ENCODE measurements around the gene TMEM130. TPM values are rescaled to one million over a fixed set of nuclear protein-coding genes. Genes with fewer than 3 reads are reported as not detected.

TMEM130 gene
- total RNA-seq, 6 experiments from 2014 or later = 5.6 to 13.1 (median 11.8) TPM

DNA sequence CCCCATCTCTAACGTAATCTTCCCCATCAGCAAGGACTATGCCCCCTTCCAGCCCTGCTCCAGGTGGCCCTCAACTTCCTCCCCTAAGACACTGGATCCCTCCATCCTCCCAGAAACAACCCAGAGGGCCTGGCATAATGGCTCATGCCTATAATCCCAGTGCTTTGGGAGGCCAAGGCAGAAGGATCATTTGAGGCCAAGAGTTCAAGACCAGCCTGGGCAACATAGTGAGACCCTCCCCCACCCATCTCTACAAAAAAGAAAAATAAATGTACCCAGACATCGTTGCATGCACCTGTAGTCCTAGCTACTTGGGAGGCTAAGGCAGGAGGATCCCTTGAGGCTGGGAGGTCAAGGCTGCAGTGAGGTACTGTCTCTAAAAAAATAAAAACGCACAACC is 42.6 kb downstream of the TMEM130 start:
- Mint-ChIP-seq H3K9me3 (no peaks in the 10 kb centered on the region), H3K36me3 (ENCODE audit: low read depth) (no peaks in the 10 kb centered on the region), H3K4me1 (ENCODE audit: low read depth) (peaks cover 8% of the 10 kb centered on the region), H3K27ac (no peak overlapping the region), H3K4me3 (no peak overlapping the region), H3K27me3 (ENCODE audit: insufficient read depth) (peaks cover 16% of the 10 kb centered on the region)
- TF ChIP-seq, protein P1, sequence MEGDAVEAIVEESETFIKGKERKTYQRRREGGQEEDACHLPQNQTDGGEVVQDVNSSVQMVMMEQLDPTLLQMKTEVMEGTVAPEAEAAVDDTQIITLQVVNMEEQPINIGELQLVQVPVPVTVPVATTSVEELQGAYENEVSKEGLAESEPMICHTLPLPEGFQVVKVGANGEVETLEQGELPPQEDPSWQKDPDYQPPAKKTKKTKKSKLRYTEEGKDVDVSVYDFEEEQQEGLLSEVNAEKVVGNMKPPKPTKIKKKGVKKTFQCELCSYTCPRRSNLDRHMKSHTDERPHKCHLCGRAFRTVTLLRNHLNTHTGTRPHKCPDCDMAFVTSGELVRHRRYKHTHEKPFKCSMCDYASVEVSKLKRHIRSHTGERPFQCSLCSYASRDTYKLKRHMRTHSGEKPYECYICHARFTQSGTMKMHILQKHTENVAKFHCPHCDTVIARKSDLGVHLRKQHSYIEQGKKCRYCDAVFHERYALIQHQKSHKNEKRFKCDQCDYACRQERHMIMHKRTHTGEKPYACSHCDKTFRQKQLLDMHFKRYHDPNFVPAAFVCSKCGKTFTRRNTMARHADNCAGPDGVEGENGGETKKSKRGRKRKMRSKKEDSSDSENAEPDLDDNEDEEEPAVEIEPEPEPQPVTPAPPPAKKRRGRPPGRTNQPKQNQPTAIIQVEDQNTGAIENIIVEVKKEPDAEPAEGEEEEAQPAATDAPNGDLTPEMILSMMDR (IDR thresholded peaks at IDR 0.05) = no peak
- DNase-seq = no peak

DNA sequence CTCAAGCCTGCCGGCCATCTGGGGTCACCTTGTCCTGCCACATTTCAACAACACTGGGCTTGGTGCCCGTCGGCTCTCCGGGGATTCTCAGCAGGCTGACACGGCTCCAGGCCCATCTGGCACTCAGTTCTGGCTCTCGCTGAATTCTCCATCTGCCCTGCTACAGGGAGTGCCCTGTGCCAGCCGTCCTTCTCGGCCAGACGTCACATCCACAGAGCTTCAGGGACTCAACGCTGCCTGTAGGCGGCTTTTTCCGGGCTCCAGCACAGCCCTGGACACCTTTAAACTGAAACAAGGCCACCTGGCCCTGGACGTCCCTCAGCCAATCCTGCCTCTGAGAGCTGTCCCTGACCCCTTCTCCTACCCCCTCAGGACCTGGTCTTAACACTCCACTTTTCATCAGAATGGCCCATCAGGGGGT is 43.0 kb downstream of the TMEM130 start:
- H3K4me3 Mint-ChIP-seq = no peak overlapping the region
- TF ChIP-seq, protein P1 (IDR thresholded peaks at IDR 0.05) = no peak; the same call in 1 of the 2 replicates
- H3K4me1 Mint-ChIP-seq (ENCODE audit: low read depth) = peaks cover 10% of the 10 kb centered on the region
- H3K27me3 Mint-ChIP-seq (ENCODE audit: insufficient read depth) = peaks cover 16% of the 10 kb centered on the region
- no peaks in the 10 kb centered on the region for H3K36me3 Mint-ChIP-seq (ENCODE audit: low read depth)
- no peak for DNase-seq
- H3K27ac Mint-ChIP-seq = no peak overlapping the region
- H3K9me3 Mint-ChIP-seq = no peaks in the 10 kb centered on the region

DNA sequence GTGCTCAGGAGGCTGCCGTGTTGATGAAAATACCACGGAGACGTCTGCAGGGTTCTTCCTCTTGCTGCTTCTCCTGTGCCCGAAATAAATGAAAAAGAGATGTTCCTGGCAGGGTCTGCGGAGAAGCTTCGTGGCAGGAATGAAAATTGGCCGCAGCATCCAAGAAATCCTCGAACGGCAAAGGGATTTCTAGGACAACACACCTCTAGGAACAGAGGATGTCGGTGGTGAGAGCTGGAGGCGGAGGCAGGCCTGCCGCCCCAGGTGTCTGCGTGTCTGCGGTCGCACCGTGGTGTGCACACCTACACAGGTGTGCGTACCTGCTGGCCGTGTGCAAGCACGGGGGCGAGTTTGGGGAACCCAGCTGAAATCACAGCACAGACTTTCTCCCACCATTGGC is 43.4 kb downstream of the TMEM130 start:
- H3K4me3 Mint-ChIP-seq = no peak overlapping the region
- peaks cover 16% of the 10 kb centered on the region for H3K27me3 Mint-ChIP-seq (ENCODE audit: insufficient read depth)
- no peak overlapping the region for H3K27ac Mint-ChIP-seq
- no peaks in the 10 kb centered on the region for H3K36me3 Mint-ChIP-seq (ENCODE audit: low read depth)
- TF ChIP-seq, protein P1 (IDR thresholded peaks at IDR 0.05) = no peak
- DNase-seq = no peak
- H3K4me1 Mint-ChIP-seq (ENCODE audit: low read depth) = peaks cover 10% of the 10 kb centered on the region
- no peaks in the 10 kb centered on the region for H3K9me3 Mint-ChIP-seq

DNA sequence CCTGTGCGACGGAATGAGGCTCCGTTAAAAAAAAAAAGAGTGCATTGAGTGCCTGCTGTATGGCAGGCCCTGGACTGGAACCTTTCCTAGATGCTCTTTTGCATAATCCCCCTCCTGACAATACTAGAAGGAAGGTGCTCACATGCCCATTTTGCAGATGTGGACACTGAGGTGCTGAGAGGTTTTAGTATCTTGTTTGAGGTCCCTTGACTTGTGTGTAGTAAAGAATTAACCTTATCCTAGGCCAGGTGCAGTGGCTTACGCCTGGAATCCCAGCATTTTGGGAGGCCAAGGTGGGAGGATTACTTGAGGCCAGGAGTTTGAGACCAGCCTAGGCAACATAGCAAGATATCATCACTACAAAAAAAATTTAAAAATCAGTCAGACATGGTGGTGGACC is 46.6 kb downstream of the TMEM130 start:
- Mint-ChIP-seq H3K4me3 (no peak overlapping the region), H3K4me1 (ENCODE audit: low read depth) (peaks cover 10% of the 10 kb centered on the region), H3K27ac (no peak overlapping the region), H3K27me3 (ENCODE audit: insufficient read depth) (peaks cover 11% of the 10 kb centered on the region; the same call in 1 of the 2 replicates), H3K9me3 (no peaks in the 10 kb centered on the region), H3K36me3 (ENCODE audit: low read depth) (no peaks in the 10 kb centered on the region)
- TF ChIP-seq, protein P1 (IDR thresholded peaks at IDR 0.05) = no peak
- DNase-seq = no peak

DNA sequence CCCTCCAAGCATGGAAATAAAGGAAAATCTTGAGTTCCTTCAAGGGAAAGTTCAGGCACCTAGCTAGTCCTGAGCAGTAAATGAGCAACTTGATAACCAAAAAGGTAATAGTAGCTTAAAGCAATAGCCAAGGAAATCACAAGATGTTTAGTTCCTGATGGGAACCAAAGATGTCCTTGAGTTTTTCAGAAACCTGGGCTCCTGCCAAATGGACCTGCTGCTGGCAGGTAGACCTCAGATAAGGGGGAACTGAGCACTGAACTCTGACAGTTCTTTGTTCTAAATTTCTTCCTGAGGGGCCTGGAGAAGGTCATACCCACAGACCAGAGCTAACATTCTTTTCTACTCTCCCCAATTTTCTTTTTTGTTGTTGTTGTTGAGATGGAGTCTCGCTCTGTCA is 48.5 kb downstream of the TMEM130 start:
- peaks cover 7% of the 10 kb centered on the region; the same call in 1 of the 2 replicates for H3K27me3 Mint-ChIP-seq (ENCODE audit: insufficient read depth)
- TF ChIP-seq, protein P1 (IDR thresholded peaks at IDR 0.05) = no peak
- peaks cover 10% of the 10 kb centered on the region for H3K4me1 Mint-ChIP-seq (ENCODE audit: low read depth)
- no peaks in the 10 kb centered on the region for H3K9me3 Mint-ChIP-seq
- no peak for DNase-seq
- H3K27ac Mint-ChIP-seq = no peak overlapping the region
- no peaks in the 10 kb centered on the region for H3K36me3 Mint-ChIP-seq (ENCODE audit: low read depth)
- H3K4me3 Mint-ChIP-seq = no peak overlapping the region
